Stomach (tissue), 9 donors: Measurements from ENCODE around the gene C1orf167. TPM values are rescaled to one million over a fixed set of nuclear protein-coding genes. Genes with fewer than 3 reads are reported as not detected.
A peak's percentile ranks its signal among the peaks of the same experiment; 100 is the strongest.

Experiments
- DNase-seq, 2 donors: peaks; one replicate each; pipeline versions ENCODE4 v3.0.0 to v3.0.0-alpha.2; 2013 to 2019
- H3K27ac ChIP-seq, 5 donors: fragments of 200-600 bp in 4 of 5; sonication (generic) in 4 of 5; one replicate each; pipeline ENCODE4 v1.5.1; 2013 to 2019; ENCODE audit warnings: mild to moderate bottlenecking in 1 of 5, moderate library complexity in 1 of 5
- H3K27me3 ChIP-seq, 3 donors: fragments of 200-600 bp; sonication (generic); one replicate each; pipeline ENCODE4 v1.5.1; 2017 to 2019; ENCODE audit warnings: mixed run types in 1 of 3
- H3K36me3 ChIP-seq, 4 donors: fragments of 200-600 bp; sonication (generic); 1 replicate in 3 of 4; 2 replicates in 1 of 4; pipeline ENCODE4 v1.5.1; 2016 to 2019
- H3K4me1 ChIP-seq, 4 donors: fragments of 200-600 bp; sonication (generic); one replicate each; pipeline ENCODE4 v1.5.1; 2016 to 2019
- H3K4me3 ChIP-seq, 4 donors: fragments of 200-600 bp; sonication (generic) in 3 of 4; one replicate each; pipeline ENCODE4 v1.5.1; 2016 to 2019; ENCODE audit warnings: mild to moderate bottlenecking in 1 of 4
- H3K9me3 ChIP-seq, 4 donors: fragments of 200-600 bp; sonication (generic); one replicate each; pipeline ENCODE4 v1.5.1; 2016 to 2019
- CTCF ChIP-seq, 7 experiments: fragments of 450-650 bp in 4 of 7; fragments of 200-600 bp in 3 of 7; sonication (generic) in 3 of 7; IDR thresholded peaks; one replicate each; pipeline ENCODE4 v1.5.1; 2016 to 2019; ENCODE audit warnings: antibody characterized with exemption in 7 of 7, control low read depth in 2 of 7, mild to moderate bottlenecking in 1 of 7
- EP300 ChIP-seq: sonication (generic); formaldehyde crosslinking; IDR thresholded peaks from one replicate; pipeline ENCODE4 v1.6.1; 2017; ENCODE audit warnings: antibody characterized with exemption
- POLR2A ChIP-seq, 4 donors: fragments of 450-650 bp; IDR thresholded peaks; one replicate each; pipeline ENCODE4 v1.6.1; 2016; ENCODE audit warnings: antibody characterized with exemption in 4 of 4, control low read depth in 2 of 4, mild to moderate bottlenecking in 1 of 4, moderate library complexity in 1 of 4
- POLR2AphosphoS5 ChIP-seq, 3 donors: sonication (generic); formaldehyde crosslinking; IDR thresholded peaks; one replicate each; pipeline ENCODE4 v1.6.1; 2016; ENCODE audit warnings: antibody characterized with exemption in 3 of 3
- WGBS, 5 donors: extraction: QIAGEN DNeasy Blood & Tissue Kit in 3 of 5; methylation state at CpG; one replicate each; pipeline versions ENCODE4 v1.1.5 to v1.1.7; 2013 to 2018; 5-methylcytosine and 5-hydroxymethylcytosine counted together
- intact Hi-C: fragments of 100-400 bp; cut with DNase I; formaldehyde crosslinking; loops from one replicate; pipeline ENCODE4 v1.15.1; 2023; ENCODE audit warnings: low total_unique reads
- polyA plus RNA-seq, 3 donors: library from polyadenylated mRNA; stranded (reverse); fragments of 200-250 nt; gene quantifications; one replicate each; pipeline ENCODE4 v1.2.3, GENCODE V29; 2013
- total RNA-seq, 5 donors: library from RNA; depleted of rRNA; stranded (reverse); fragments of >200 nt; gene quantifications; one replicate each; pipeline versions ENCODE4 v1.1.0 to v1.2.3, GENCODE V29; 2014 to 2016
- donor health status: healthy with polysubstance abuse.
- donor health status: Bipolar disorder and iron deficiency.
- donor health status: healthy.

The C1orf167 gene
- total and polyA plus RNA-seq, 8 donors: 1.6 to 4.7 (median 2.0) TPM; not detected in 5

GRCh38 chr1:11748294-11749202, 13.4 kb upstream of the C1orf167 start:
- H3K9me3 ChIP-seq: no peaks in the 10 kb centered on the region
- TF ChIP-seq CTCF (IDR thresholded peaks at IDR 0.05) (no peak), POLR2AphosphoS5 (IDR thresholded peaks at IDR 0.05) (no peak), POLR2A (IDR thresholded peaks at IDR 0.05) (no peak), EP300 (no peak)
- intact Hi-C loops: no loop called here
- H3K27ac ChIP-seq: no peak overlapping the region
- H3K36me3 ChIP-seq: peaks cover 23 to 76% (median 61%) of the 10 kb centered on the region in 4 donors
- no peaks in the 10 kb centered on the region for H3K27me3 ChIP-seq
- 91 to 95% (median 95%) methylated on average over 17 to 27 of the region's 27 CpGs for WGBS, 5 donors
- H3K4me3 ChIP-seq: no peak overlapping the region
- H3K4me1 ChIP-seq: peaks cover 11 to 39% (median 25%) of the 10 kb centered on the region in 4 donors
- DNase-seq: no peak

GRCh38 chr1:11749203-11749689, 12.7 kb upstream of the C1orf167 start:
- intact Hi-C loops: no loop called here
- Histone ChIP-seq H3K36me3 (peaks cover 23 to 70% (median 61%) of the 10 kb centered on the region in 4 donors), H3K27me3 (no peaks in the 10 kb centered on the region), H3K4me3 (no peak overlapping the region), H3K9me3 (no peaks in the 10 kb centered on the region), H3K4me1 (peaks cover 11 to 39% (median 25%) of the 10 kb centered on the region in 4 donors), H3K27ac (no peak overlapping the region)
- WGBS, 5 donors: 72 to 81% (median 77%) methylated on average over 9 of the region's 9 CpGs
- TF ChIP-seq EP300: no peak
- no peak for TF ChIP-seq POLR2A (IDR thresholded peaks at IDR 0.05)
- TF ChIP-seq POLR2AphosphoS5 (IDR thresholded peaks at IDR 0.05): no peak
- peak in 3 of 7 experiments; percentile 58 to 61 (median 59) for TF ChIP-seq CTCF (IDR thresholded peaks at IDR 0.05)
- peak; percentile 55 to 58 for DNase-seq

- H3K27me3 ChIP-seq: no peaks in the 10 kb centered on the region
- no peak overlapping the region for H3K27ac ChIP-seq
- H3K4me3 ChIP-seq: no peak overlapping the region
- TF ChIP-seq CTCF (IDR thresholded peaks at IDR 0.05) (no peak), POLR2AphosphoS5 (IDR thresholded peaks at IDR 0.05) (no peak), POLR2A (IDR thresholded peaks at IDR 0.05) (no peak), EP300 (no peak)
- H3K4me1 ChIP-seq: peaks cover 11 to 38% (median 25%) of the 10 kb centered on the region in 4 donors
- WGBS, 5 donors: 83 to 96% (median 95%) methylated on average over 15 of the region's 15 CpGs
- intact Hi-C loops: no loop called here
- peaks cover 23 to 65% (median 60%) of the 10 kb centered on the region in 4 donors for H3K36me3 ChIP-seq
- no peaks in the 10 kb centered on the region for H3K9me3 ChIP-seq
- DNase-seq: no peak
These were observed 12.0 kb upstream of the C1orf167 start for GRCh38 chr1:11749996-11750395.

GRCh38 chr1:11751087-11751486, 10.9 kb upstream of the C1orf167 start:
- intact Hi-C loops: no loop called here

More at GRCh38 chr1:11751087-11751486, 10.9 kb upstream of the C1orf167 start:
- H3K4me1 ChIP-seq: peaks cover 11 to 27% (median 16%) of the 10 kb centered on the region in 4 donors
- no peaks in the 10 kb centered on the region for H3K9me3 ChIP-seq
- peaks cover 20 to 55% (median 54%) of the 10 kb centered on the region in 4 donors for H3K36me3 ChIP-seq
- DNase-seq: no peak
- TF ChIP-seq POLR2A (IDR thresholded peaks at IDR 0.05) (no peak), POLR2AphosphoS5 (IDR thresholded peaks at IDR 0.05) (no peak), EP300 (no peak), CTCF (IDR thresholded peaks at IDR 0.05) (no peak)
- H3K4me3 ChIP-seq: no peak overlapping the region
- H3K27me3 ChIP-seq: no peaks in the 10 kb centered on the region
- no peak overlapping the region for H3K27ac ChIP-seq
- WGBS, 5 donors: 88 to 93% (median 91%) methylated on average over 6 to 9 of the region's 9 CpGs
